ENCODE results near the gene ARRB1.

GRCh38 chr11:75394085-75394840 is 42.8 kb upstream of the ARRB1 start:
- no peak for TF ChIP-seq CTCF (IDR thresholded peaks at IDR 0.05)
- no peak for TF ChIP-seq POLR2A (IDR thresholded peaks at IDR 0.05)
